SU-DHL-6 (cell line): ENCODE data around the gene EIF4G2.

Experiments used
- CTCF ChIP-seq: fragments of 200-600 bp; sonication (generic); IDR thresholded peaks from one replicate; pipeline ENCODE4 v1.5.1; 2017; ENCODE audit warnings: antibody characterized with exemption, mild to moderate bottlenecking, low read length, moderate library complexity; ENCODE audit not compliant: insufficient read depth, poor library complexity, severe bottlenecking
- EZH2phosphoT487 ChIP-seq: fragments of 200-600 bp; sonication (generic), shearing (Covaris generic); conservative IDR thresholded peaks from 2 replicates; pipeline ENCODE4 v1.6.1; 2018; ENCODE audit warnings: mild to moderate bottlenecking, antibody characterized with exemption, low read length, moderate library complexity, mixed read lengths

GRCh38 chr11:10784232-10785145, 24.2 kb downstream of the EIF4G2 start:
- TF ChIP-seq CTCF (no peak), EZH2phosphoT487 (no peak)
